Caco-2 (cell line): Measurements from ENCODE around the gene MAGI1. TPM values are rescaled to one million over a fixed set of nuclear protein-coding genes. Genes with fewer than 3 reads are reported as not detected.
"Not testable (repeated sequence)": the region's sequence is repeated elsewhere in the genome, so short reads cannot be mapped to it uniquely, and the experiment has no call there.

Experiments
- BruUV-seq: library from RNA; stranded (reverse); fragments of 400-500 nt; replicated peaks from 2 replicates; lab custom pipeline; 2021; lab: Mats Ljungman, UMichigan
- CTCF ChIA-PET: fragments of 300-600 bp; sonication (Branson Sonifier 250); formaldehyde crosslinking; loops from one replicate; lab custom pipeline; 2022; ENCODE audit warnings: antibody characterized with exemption; lab: Charles Lee
- POLR2A ChIA-PET: fragments of 300-600 bp; sonication (Branson Sonifier 250); formaldehyde crosslinking; loops from one replicate; lab custom pipeline; 2022; ENCODE audit warnings: antibody characterized with exemption; lab: Charles Lee
- DNase-seq, 2 experiments: peaks; one replicate each; pipeline versions ENCODE4 v3.0.0 to v3.0.0-alpha.2; 2020 to 2022
- H3K27me3 ChIP-seq: replicated peaks from 2 replicates; pipeline ENCODE4 v1.6.0; 2011; ENCODE audit warnings: low read length; ENCODE audit not compliant: control insufficient read depth, insufficient read depth
- H3K36me3 ChIP-seq: 2 replicates; pipeline ENCODE4 v1.5.1; 2011; ENCODE audit warnings: low read length; ENCODE audit not compliant: control insufficient read depth, insufficient read depth
- H3K4me1 ChIP-seq: fragments of 250-450 bp; sonication (Bioruptor Pico); 2 replicates; pipeline ENCODE4 v1.5.1; 2020; ENCODE audit warnings: mild to moderate bottlenecking
- H3K4me3 ChIP-seq: 2 replicates; pipeline ENCODE4 v1.5.1; 2011; ENCODE audit warnings: low read depth, mild to moderate bottlenecking, control low read depth, low read length
- H3K9me3 ChIP-seq: fragments of 250-450 bp; sonication (Bioruptor Pico); 2 replicates; pipeline ENCODE4 v1.5.1; 2020; ENCODE audit warnings: mild to moderate bottlenecking, moderate library complexity
- H3K27ac Mint-ChIP-seq: one replicate; pipeline ENCODE4 v1.8.0; 2022; ENCODE audit warnings: mixed read lengths; ENCODE audit not compliant: unreplicated experiment
- H3K27me3 Mint-ChIP-seq: one replicate; pipeline ENCODE4 v1.8.0; 2022; ENCODE audit warnings: mixed read lengths; ENCODE audit not compliant: insufficient read depth, unreplicated experiment
- H3K36me3 Mint-ChIP-seq: one replicate; pipeline ENCODE4 v1.8.0; 2022; ENCODE audit warnings: mild to moderate bottlenecking, mixed read lengths; ENCODE audit not compliant: insufficient read depth, unreplicated experiment
- H3K4me1 Mint-ChIP-seq: one replicate; pipeline ENCODE4 v1.8.0; 2022; ENCODE audit warnings: low read depth, mixed read lengths; ENCODE audit not compliant: unreplicated experiment
- H3K4me3 Mint-ChIP-seq: one replicate; pipeline ENCODE4 v1.8.0; 2022; ENCODE audit warnings: mild to moderate bottlenecking, moderate library complexity, mixed read lengths; ENCODE audit not compliant: unreplicated experiment
- H3K9me3 Mint-ChIP-seq: one replicate; pipeline ENCODE4 v1.8.0; 2022; ENCODE audit warnings: mixed read lengths; ENCODE audit not compliant: unreplicated experiment
- intact Hi-C: fragments of 100-400 bp; cut with micrococcal nuclease; formaldehyde crosslinking; loops from one replicate; pipeline ENCODE4 v1.10.0; 2022; ENCODE audit not compliant: unreplicated experiment
- total RNA-seq: library from RNA; stranded (reverse); gene quantifications from 2 replicates; pipeline ENCODE4 v1.2.3, GENCODE V29; 2022
- TF ChIP-seq, protein P1 (sequence below), 2 experiments: fragments of 200-600 bp in 1 of 2; IDR thresholded peaks; 1 replicate in 1 of 2; 2 replicates in 1 of 2; pipeline versions ENCODE4 v1.5.1 to v1.8.0; 2011 to 2022; ENCODE audit warnings: antibody characterized with exemption in 1 of 2, control low read depth in 1 of 2, inconsistent platforms in 1 of 2, low read depth in 1 of 2, low read length in 1 of 2, mild to moderate bottlenecking in 1 of 2, moderate library complexity in 1 of 2; ENCODE audit not compliant: insufficient read depth in 1 of 2, severe bottlenecking in 1 of 2, unreplicated experiment in 1 of 2

Gene MAGI1
- total RNA-seq, 1 experiment from 2014 or later: 64.9 TPM

- no TSS peak for BruUV-seq
- TF ChIP-seq, protein P1, sequence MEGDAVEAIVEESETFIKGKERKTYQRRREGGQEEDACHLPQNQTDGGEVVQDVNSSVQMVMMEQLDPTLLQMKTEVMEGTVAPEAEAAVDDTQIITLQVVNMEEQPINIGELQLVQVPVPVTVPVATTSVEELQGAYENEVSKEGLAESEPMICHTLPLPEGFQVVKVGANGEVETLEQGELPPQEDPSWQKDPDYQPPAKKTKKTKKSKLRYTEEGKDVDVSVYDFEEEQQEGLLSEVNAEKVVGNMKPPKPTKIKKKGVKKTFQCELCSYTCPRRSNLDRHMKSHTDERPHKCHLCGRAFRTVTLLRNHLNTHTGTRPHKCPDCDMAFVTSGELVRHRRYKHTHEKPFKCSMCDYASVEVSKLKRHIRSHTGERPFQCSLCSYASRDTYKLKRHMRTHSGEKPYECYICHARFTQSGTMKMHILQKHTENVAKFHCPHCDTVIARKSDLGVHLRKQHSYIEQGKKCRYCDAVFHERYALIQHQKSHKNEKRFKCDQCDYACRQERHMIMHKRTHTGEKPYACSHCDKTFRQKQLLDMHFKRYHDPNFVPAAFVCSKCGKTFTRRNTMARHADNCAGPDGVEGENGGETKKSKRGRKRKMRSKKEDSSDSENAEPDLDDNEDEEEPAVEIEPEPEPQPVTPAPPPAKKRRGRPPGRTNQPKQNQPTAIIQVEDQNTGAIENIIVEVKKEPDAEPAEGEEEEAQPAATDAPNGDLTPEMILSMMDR (IDR thresholded peaks at IDR 0.05; ENCODE audit: insufficient read depth in 1 of 2, low read depth in 1 of 2, low read length in 1 of 2, severe bottlenecking in 1 of 2, unreplicated experiment in 1 of 2): no peak
- CTCF ChIA-PET: no interaction called here
Observed at GRCh38 chr3:66048051-66048395, 9.3 kb upstream of the MAGI1 start.

GRCh38 chr3:66047311-66048050, 8.8 kb upstream of the MAGI1 start:
- no peaks in the 10 kb centered on the region for H3K27me3 Mint-ChIP-seq
- no peak overlapping the region for H3K27ac Mint-ChIP-seq
- intact Hi-C loops: no loop called here
- H3K4me1 Mint-ChIP-seq: peaks cover 6% of the 10 kb centered on the region
- ChIA-PET CTCF (no interaction called here), POLR2A (no interaction called here)
- no peaks in the 10 kb centered on the region for H3K27me3 ChIP-seq
- H3K4me3 ChIP-seq: no peak overlapping the region
- no peaks in the 10 kb centered on the region for H3K36me3 ChIP-seq
- H3K36me3 Mint-ChIP-seq: no peaks in the 10 kb centered on the region
- H3K4me1 ChIP-seq: peaks cover 11% of the 10 kb centered on the region
- H3K9me3 ChIP-seq: no peaks in the 10 kb centered on the region
- H3K4me3 Mint-ChIP-seq: no peak overlapping the region
- no TSS peak for BruUV-seq
- TF ChIP-seq, protein P1 (IDR thresholded peaks at IDR 0.05; ENCODE audit: insufficient read depth in 1 of 2, low read depth in 1 of 2, low read length in 1 of 2, severe bottlenecking in 1 of 2, unreplicated experiment in 1 of 2): peak in 1 of 2 experiments; percentile 14
- H3K9me3 Mint-ChIP-seq: peaks cover 8% of the 10 kb centered on the region
- DNase-seq: no peak

More at GRCh38 chr3:66048051-66048395, 9.3 kb upstream of the MAGI1 start:
- Mint-ChIP-seq H3K27me3 (no peaks in the 10 kb centered on the region), H3K27ac (no peak overlapping the region), H3K4me1 (peaks cover 12% of the 10 kb centered on the region), H3K36me3 (no peaks in the 10 kb centered on the region), H3K9me3 (peaks cover 8% of the 10 kb centered on the region), H3K4me3 (no peak overlapping the region)
- POLR2A ChIA-PET: no interaction called here
- peaks cover 15% of the 10 kb centered on the region for H3K4me1 ChIP-seq
- DNase-seq: no peak
- H3K9me3 ChIP-seq: no peaks in the 10 kb centered on the region
- H3K27me3 ChIP-seq: no peaks in the 10 kb centered on the region
- H3K4me3 ChIP-seq: no peak overlapping the region
- intact Hi-C loops: no loop called here
- H3K36me3 ChIP-seq: no peaks in the 10 kb centered on the region

DNA sequence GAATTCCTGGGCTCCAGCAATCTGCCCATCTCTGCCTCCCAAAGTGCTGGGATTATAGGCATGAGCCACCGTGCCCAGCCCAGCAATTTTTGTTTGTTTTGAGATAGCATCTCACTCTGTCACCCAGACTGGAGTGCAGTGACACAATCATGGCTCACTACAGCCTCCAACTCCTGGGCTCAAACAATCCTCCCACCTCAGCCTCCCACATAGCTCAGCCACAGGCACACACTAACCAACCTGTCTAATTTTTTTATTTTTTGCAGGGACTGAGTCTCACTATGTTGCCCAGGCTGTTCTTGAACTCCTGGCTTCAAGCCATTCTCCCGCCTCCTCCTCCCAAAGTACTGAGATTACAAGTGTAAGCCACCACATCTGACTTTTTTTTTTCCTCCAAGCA, 7.6 kb upstream of the MAGI1 start:
- intact Hi-C loops, CTCF ChIA-PET, BruUV-seq: not testable (repeated sequence)

More for the DNA sequence above, 7.6 kb upstream of the MAGI1 start:
- H3K4me3 ChIP-seq, H3K36me3 Mint-ChIP-seq, H3K9me3 ChIP-seq, H3K27me3 ChIP-seq, H3K4me1 ChIP-seq, POLR2A ChIA-PET, H3K9me3 Mint-ChIP-seq, H3K27me3 Mint-ChIP-seq, H3K36me3 ChIP-seq, H3K4me3 Mint-ChIP-seq, DNase-seq, H3K4me1 Mint-ChIP-seq, H3K27ac Mint-ChIP-seq: not testable (repeated sequence)
